Measurements from ENCODE around the gene SPECC1L.

SPECC1L gene

DNA sequence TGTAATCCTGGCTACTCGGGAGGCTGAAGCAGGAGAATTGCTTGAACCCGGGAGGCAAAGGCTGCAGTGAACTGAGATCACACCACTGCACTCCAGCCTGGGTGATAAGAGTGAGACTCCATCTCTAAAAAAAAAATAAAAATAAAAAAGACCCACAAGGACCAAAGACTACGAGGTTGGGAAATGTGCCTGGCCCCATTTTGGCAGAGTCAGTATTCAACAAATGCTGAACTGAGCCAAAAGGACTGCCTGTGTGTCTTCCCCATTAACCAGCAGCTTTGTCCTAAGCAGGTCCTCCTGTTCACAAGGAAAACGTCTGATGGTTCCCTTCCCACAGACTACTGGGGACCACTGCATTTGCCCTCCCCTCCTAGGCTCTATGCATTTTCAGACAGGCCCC is 184.4 kb downstream of the SPECC1L start:
- no peak for DNase-seq

DNA sequence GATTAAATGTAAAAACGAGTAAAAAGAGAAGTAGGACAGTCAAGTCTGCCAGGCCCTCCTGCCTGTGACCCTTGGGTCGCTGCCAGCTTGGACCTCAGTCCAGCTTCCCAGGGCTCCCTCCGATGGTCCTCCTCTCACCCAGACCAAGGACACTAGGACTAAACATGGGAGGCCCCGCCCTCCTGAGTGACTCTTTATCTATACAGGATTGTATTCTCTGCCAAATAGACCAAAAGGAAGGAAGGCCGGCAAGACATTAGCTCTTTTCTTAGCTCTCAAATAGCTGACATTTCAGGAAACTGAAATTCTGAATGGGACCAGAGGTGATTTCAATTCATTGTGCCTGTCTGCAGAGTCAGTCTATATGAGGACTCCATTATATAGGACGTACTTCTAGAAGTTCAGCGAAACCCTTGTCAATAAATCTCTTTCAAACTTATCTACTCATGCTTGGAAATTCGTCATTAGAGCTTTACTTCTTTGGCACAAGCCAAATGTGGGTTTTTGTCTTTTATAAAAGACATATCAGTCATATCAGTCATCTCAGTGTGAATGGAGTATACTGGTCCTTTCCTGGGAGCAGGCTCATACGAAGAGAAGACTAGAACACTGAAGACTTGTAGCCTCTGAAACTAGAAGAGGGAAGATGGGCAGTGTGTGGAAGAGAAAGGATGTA is 185.3 kb downstream of the SPECC1L start:
- DNase-seq = no peak

DNA sequence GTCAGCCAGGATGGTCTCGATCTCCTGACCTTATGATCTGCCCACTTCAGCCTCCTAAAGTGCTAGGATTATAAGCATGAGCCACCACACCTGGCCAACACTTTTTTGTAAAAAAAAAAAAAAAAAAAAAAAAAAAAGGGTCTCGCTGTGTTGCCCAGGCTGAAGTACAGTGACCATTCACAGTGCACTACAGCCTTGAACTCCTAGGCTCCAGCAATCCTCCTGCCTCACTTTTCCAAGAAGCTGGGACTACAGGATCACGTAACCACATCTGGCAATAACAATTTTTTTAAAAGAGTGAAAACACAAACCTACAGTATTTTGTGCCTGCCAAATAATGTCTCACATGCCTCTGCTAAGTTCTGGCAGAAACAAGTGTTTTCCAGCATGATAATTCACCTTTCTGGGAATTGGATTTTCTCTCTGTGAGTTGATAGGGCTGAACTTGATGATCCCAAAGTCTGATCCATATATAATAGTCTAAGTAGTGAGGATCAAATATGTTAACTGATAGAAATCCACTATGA is 187.3 kb downstream of the SPECC1L start:
- no peak for DNase-seq

- DNase-seq = no peak
Measured at GRCh38 chr22:24459911-24460310, 189.3 kb downstream of the SPECC1L start.

DNA sequence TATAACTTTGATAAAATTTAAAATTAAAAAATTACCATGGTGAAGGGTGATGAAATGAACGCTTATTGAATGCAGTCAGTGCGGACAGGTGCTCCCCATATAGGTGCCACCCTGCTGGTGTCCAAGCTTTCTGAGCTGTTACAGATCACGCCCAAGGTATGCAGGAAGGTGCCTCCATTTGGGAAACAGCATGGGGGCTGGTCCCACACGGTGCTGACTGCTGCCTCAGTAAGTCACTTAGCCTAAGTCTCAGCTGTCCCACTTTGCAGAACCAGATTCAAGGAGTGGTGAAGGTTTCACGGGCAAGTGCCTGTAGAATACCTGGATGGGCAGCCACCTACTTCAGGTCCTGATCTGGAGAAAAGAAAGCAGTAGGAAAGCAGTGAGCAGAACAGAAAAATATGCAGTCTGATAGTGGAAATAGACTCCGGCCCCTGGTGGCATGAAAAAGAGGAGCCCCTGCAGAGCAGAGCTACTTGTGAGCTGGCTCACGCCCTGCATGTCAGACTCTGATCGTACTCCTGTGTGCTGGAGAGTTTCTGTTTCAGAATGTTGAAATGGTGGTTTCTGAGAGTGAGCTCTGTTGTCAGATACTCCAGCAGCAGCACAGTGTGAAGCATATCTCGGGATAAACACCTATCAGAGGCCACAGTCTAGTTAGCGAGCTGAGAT is 189.9 kb downstream of the SPECC1L start:
- DNase-seq = no peak

DNA sequence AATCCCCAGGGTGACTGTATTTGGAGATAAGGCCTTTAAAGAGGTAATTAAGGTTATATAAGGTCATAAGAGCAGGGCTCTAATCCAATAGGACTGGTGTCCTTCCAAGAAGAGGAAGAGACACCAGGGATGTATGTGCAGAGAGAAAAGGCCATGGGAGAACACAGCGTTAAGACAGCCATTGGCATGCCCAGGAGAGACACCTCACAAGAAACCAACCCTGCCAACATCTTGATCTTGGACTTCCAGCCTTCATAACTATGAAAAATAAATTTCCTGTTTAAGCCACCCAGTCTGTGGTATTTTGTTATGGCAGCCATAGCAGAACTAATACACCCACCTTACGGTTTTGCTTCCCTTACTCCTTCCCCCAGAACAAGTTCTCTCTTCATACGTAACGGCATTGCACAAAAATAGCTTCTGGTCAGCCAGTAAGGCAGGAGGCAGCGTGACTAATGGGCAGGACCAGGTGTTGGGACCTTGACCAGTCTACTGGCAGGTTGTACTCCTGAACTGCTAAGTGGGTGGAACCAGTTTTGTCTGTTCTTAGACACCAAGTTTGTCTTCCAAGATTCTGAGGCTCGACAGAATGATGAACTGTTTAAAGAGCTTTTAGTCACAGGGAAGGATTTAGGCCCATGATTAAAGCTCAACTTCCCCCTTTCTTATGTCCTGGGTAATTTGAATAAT is 192.6 kb downstream of the SPECC1L start:
- peak; percentile 12 for DNase-seq

DNA sequence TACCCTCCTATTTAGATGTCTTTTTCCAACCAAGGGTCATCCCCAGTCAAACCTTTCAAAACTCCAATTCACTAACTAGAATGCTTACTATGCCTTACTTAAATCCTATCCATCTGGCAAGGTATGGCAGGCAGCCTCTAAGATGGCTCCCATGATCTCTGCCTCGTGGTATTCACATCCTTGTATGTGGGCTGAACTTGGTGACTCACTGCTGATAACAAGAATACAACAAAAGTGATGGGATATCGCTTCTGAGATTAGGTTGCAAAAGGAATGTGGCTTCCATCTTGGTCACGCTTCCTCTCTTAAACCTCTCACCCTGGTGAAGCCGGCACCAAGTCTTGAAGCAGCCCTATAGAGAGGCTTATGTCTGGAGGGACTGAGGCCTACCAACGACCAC is 194.9 kb downstream of the SPECC1L start:
- DNase-seq = no peak

GRCh38 chr22:24465975-24466374 is 195.3 kb downstream of the SPECC1L start:
- DNase-seq = no peak

DNA sequence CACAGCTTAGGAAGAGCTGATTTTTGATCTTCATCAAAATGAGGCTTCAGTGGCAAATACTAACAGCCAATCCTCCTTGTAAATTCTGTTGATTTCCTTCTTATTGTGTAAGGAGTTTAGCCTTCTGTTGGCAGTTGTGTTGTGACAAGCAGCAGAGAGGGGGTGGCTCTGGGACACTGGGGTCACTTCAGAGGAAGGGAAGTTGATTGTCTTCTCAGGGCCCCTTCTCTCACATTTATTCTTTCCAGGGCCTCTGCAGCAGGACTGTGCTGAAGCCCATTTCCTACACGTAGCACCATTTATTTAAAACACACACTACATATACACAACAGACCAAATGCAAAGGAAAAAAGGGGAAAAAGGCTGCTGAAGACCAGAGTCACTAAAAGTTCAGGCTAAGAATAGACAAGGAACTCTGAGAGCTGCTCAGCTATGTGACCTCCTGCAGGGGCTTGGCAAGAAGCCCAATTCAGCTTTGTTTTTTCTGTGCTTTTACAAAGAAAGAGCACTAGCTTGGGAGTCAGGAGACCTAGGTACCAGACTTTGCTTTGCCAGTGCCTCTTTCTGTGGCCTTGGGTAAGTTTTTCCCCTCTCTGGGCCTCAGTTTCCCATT is 196.2 kb downstream of the SPECC1L start:
- no peak for DNase-seq

DNA sequence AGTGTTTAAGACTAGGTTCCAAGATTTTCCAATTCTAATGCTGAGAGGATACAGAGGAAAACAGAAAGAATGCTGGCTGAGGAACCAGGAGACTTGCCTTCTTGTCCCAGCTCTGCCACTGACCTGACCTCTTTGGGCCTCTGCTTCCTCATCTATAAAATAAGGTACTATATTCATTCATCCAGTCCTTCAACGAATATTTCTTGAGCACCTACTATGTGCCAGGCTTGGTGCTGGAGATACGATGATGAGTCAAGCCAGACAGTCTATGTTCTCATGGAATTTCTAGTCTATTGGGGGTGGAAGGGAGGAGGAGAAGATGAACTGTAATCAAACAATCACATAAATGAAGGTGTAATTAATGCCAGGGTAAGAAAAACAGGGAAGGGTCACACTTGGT is 196.7 kb downstream of the SPECC1L start:
- DNase-seq = no peak
